Measurements from ENCODE around the gene STRC. TPM values are rescaled to one million over a fixed set of nuclear protein-coding genes. Genes with fewer than 3 reads are reported as not detected.
"Not testable (repeated sequence)": the region's sequence is repeated elsewhere in the genome, so short reads cannot be mapped to it uniquely, and the experiment has no call there.

Gene STRC
- total and polyA plus RNA-seq, 5 donors, result 0.09 to 0.34 (median 0.11) TPM; not detected in 2

DNA sequence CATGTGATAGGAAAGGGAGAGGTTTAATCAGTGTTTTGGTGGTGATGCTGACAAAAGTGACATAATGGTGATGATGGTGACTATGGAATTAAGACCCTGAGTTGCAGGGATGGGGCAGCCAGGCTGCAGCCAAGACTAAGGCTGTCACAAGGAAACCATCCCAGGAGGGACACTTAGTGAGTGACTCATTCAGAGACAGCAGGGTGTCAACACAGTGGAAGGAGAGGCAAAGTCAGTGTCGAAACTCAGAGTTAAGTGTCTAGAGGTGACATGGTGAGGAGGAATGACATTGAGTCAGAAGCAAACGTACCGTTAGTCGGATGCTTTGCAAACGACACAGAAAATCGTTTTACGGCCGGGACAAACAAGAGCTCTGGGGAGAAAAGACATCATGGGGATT, 54.8 kb downstream of the STRC start:
- ATAC-seq; DNase-seq; H3K4me1 ChIP-seq (ENCODE audit: control insufficient read depth, insufficient read depth, low read length); intact Hi-C loops (cut with DNase I); H3K27ac ChIP-seq (ENCODE audit: low read length); H3K27me3 ChIP-seq (ENCODE audit: control insufficient read depth, insufficient read depth); H3K4me3 ChIP-seq (ENCODE audit: low read length); H3K9me3 ChIP-seq (ENCODE audit: control insufficient read depth, low read length): not testable (repeated sequence)
- WGBS, result no CpG with 5 or more reads among the region's 8 CpGs

- intact Hi-C loops (cut with DNase I); DNase-seq; H3K4me1 ChIP-seq (ENCODE audit: control insufficient read depth, insufficient read depth, low read length); H3K27ac ChIP-seq (ENCODE audit: low read length); ATAC-seq; H3K4me3 ChIP-seq (ENCODE audit: low read length); H3K9me3 ChIP-seq (ENCODE audit: control insufficient read depth, low read length); H3K27me3 ChIP-seq (ENCODE audit: control insufficient read depth, insufficient read depth): not testable (repeated sequence)
- WGBS, result 100% methylated on average over 2 of the region's 3 CpGs
Measured at GRCh38 chr15:43562753-43563152, 55.8 kb downstream of the STRC start.

DNA sequence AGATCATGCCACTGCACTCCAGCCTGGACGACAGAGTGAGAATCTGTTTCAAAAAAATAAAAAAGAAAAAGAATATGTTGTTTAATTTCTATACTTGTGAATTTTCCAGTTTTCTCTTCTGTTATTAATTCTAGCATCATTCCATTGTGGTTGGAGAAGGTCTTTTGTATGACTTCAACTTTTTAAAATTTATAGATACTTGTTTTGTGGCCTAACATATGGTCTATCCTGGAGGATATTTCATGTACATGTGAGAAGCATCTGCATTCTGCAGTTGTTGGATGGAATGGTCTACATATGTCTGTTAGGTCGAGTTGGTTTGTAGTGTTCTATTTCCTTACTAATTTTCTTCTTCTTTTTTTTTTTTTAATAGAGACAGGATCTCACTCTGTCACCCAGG, 65.6 kb downstream of the STRC start:
- Histone ChIP-seq H3K9me3 (ENCODE audit: control insufficient read depth, low read length) (no peaks in the 10 kb centered on the region), H3K27ac (ENCODE audit: low read length) (no peak overlapping the region), H3K27me3 (ENCODE audit: control insufficient read depth, insufficient read depth) (no peaks in the 10 kb centered on the region), H3K4me3 (ENCODE audit: low read length) (no peak overlapping the region), H3K4me1 (ENCODE audit: control insufficient read depth, insufficient read depth, low read length) (no peaks in the 10 kb centered on the region)
- ATAC-seq (no peak), DNase-seq (no peak)
- intact Hi-C loops (cut with DNase I), result no loop called here
- 71% methylated on average over 2 of the region's 2 CpGs for whole genome bisulfite sequencing

GRCh38 chr15:43552256-43552655, 66.3 kb downstream of the STRC start:
- intact Hi-C loops (cut with DNase I), result no loop called here
- Histone ChIP-seq H3K27me3 (ENCODE audit: control insufficient read depth, insufficient read depth) (no peaks in the 10 kb centered on the region), H3K9me3 (ENCODE audit: control insufficient read depth, low read length) (no peaks in the 10 kb centered on the region), H3K27ac (ENCODE audit: low read length) (no peak overlapping the region), H3K4me1 (ENCODE audit: control insufficient read depth, insufficient read depth, low read length) (no peaks in the 10 kb centered on the region), H3K4me3 (ENCODE audit: low read length) (no peak overlapping the region)
- ATAC-seq, result no peak
- 87% methylated on average over 4 of the region's 4 CpGs for WGBS
- DNase-seq, result no peak

GRCh38 chr15:43550527-43551363, 67.9 kb downstream of the STRC start:
- H3K27me3 ChIP-seq (ENCODE audit: control insufficient read depth, insufficient read depth), result no peaks in the 10 kb centered on the region
- no peak overlapping the region for H3K27ac ChIP-seq (ENCODE audit: low read length)
- H3K4me3 ChIP-seq (ENCODE audit: low read length), result no peak overlapping the region
- DNase-seq (peak in 2 of 3 donors; percentile 41 to 62), ATAC-seq (peak; percentile 51 to 69)
- no peaks in the 10 kb centered on the region for H3K4me1 ChIP-seq (ENCODE audit: control insufficient read depth, insufficient read depth, low read length)
- no peaks in the 10 kb centered on the region for H3K9me3 ChIP-seq (ENCODE audit: control insufficient read depth, low read length)
- 49% methylated on average over 10 of the region's 10 CpGs for WGBS
- intact Hi-C loops (cut with DNase I), result no loop called here

Other genes starting within 250 kb of the STRC start
- gene ZSCAN29, start 247.8 kb downstream of the STRC start, total RNA-seq, result 10 to 100 TPM; 12.3 to 13.4 (median 12.5) TPM
- 4.7 TPM for gene ZSCAN29, start 247.8 kb downstream of the STRC start, polyA plus RNA-seq
- gene TUBGCP4, start 247.7 kb downstream of the STRC start, total RNA-seq, result 10 to 100 TPM; 10.8 to 12.4 (median 11.8) TPM
- 5.2 TPM for gene TUBGCP4, start 247.7 kb downstream of the STRC start, polyA plus RNA-seq
- 10 to 100 TPM; 30.4 to 44.4 (median 36.7) TPM for gene TP53BP1, start 125.6 kb downstream of the STRC start, total RNA-seq
- 14.6 TPM for gene TP53BP1, start 125.6 kb downstream of the STRC start, polyA plus RNA-seq
- 10 to 100 TPM; 39.5 to 87.6 (median 58.9) TPM for gene MAP1A, start 101.2 kb downstream of the STRC start, total RNA-seq
- gene MAP1A, start 101.2 kb downstream of the STRC start, polyA plus RNA-seq, result 29.7 TPM
- 10 to 100 TPM; 17.6 to 26.7 (median 22.3) TPM for gene PPIP5K1, start 28.6 kb downstream of the STRC start, total RNA-seq
- gene PPIP5K1, start 28.6 kb downstream of the STRC start, polyA plus RNA-seq, result 6.8 TPM
- 1 to 10 TPM in 1 of 4 donors, under 1 TPM in 3; 0.40 to 1.2 (median 0.57) TPM for gene CKMT1B, start 24.8 kb downstream of the STRC start, total RNA-seq
- 2.7 TPM for gene CKMT1B, start 24.8 kb downstream of the STRC start, polyA plus RNA-seq
- gene CATSPER2, start 30.0 kb upstream of the STRC start, total RNA-seq, result 1 to 10 TPM; 1.2 to 2.0 (median 1.6) TPM
- 2.5 TPM for gene CATSPER2, start 30.0 kb upstream of the STRC start, polyA plus RNA-seq
- under 1 TPM in 3 of 4 donors, not detected in 1; 0.40 to 0.50 (median 0.43) TPM for gene CKMT1A, start 75.1 kb upstream of the STRC start, total RNA-seq
- 1.8 TPM for gene CKMT1A, start 75.1 kb upstream of the STRC start, polyA plus RNA-seq
- gene PDIA3, start 127.6 kb upstream of the STRC start, total RNA-seq, result 100 to 1,000 TPM; 151 to 251 (median 216) TPM
- gene PDIA3, start 127.6 kb upstream of the STRC start, polyA plus RNA-seq, result 156 TPM
- gene ELL3, start 158.2 kb upstream of the STRC start, total RNA-seq, result 1 to 10 TPM; 1.6 to 2.8 (median 1.9) TPM
- 1.1 TPM for gene ELL3, start 158.2 kb upstream of the STRC start, polyA plus RNA-seq
- gene SERF2, start 173.5 kb upstream of the STRC start, total RNA-seq, result 1,000 to 10,000 TPM in 1 of 4 donors, 100 to 1,000 TPM in 3; 889 to 1,080 (median 940) TPM
- 2,656 TPM for gene SERF2, start 173.5 kb upstream of the STRC start, polyA plus RNA-seq
- gene SERINC4, start 181.4 kb upstream of the STRC start, total RNA-seq, result under 1 TPM in 3 of 4 donors, not detected in 1; 0.12 to 0.29 (median 0.25) TPM
- gene SERINC4, start 181.4 kb upstream of the STRC start, polyA plus RNA-seq, result 0.41 TPM
- gene HYPK, start 181.8 kb upstream of the STRC start, total RNA-seq, result 10 to 100 TPM in 3 of 4 donors, 1 to 10 TPM in 1; 9.6 to 16.0 (median 14.5) TPM
- 37.9 TPM for gene HYPK, start 181.8 kb upstream of the STRC start, polyA plus RNA-seq
- 10 to 100 TPM; 17.4 to 21.2 (median 19.3) TPM for gene MFAP1, start 205.9 kb upstream of the STRC start, total RNA-seq
- 19.7 TPM for gene MFAP1, start 205.9 kb upstream of the STRC start, polyA plus RNA-seq
- 1 to 10 TPM; 2.9 to 3.4 (median 3.0) TPM for gene WDR76, start 208.2 kb upstream of the STRC start, total RNA-seq
- gene WDR76, start 208.2 kb upstream of the STRC start, polyA plus RNA-seq, result 0.97 TPM